ENCODE data around the gene HTN3. TPM values are rescaled to one million over a fixed set of nuclear protein-coding genes. Genes with fewer than 3 reads are reported as not detected.
"Not testable (repeated sequence)": the region's sequence is repeated elsewhere in the genome, so short reads cannot be mapped to it uniquely, and the experiment has no call there.

Gene HTN3
- not detected for total RNA-seq

DNA sequence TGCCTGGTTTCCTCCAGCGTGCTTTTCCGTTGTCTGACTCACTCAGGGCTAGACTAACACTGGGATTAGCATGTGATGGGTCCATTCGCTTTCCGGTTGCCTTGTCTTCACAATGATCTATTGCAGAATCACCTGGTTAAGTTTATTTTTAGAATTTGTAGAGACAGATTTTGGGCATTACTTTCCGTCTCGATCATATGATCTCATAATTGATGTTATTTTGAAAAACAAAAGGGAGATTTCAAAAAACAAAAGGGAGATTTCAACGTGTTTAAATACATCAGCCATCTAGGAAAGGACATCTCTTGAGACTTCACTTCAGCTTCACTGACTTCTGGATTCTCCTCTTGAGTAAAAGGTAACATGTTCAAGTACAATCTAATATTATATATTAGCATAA lies at the start of gene HTN3:
TSS of gene HTN3 (plus strand) at position 301 of the 400 bp plus-strand sequence. CDS start 2,282 bp downstream, outside the sequence.
- POLR2A ChIA-PET; CTCF ChIA-PET; intact Hi-C loops (cut with DNase I, micrococcal nuclease): not testable (repeated sequence)

DNA sequence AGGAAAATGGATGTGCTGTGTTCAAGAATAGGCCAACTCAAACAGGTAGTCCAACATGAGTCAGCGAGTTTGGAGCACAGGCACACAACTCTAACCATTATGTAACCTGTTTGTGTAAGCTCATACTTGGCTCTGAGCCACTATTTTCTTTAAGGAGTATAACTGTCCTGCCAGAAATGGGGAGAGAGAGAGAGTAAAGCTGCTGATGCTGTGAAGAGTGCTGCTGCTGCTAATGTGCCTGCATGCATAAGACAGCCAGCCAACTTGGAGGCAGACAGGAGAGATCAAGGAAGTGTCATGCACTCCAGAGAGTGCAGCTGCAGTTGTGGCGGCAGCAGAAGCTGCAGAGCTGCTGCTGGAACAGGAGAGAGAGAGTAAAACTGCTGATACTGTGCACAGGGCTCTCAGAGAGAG lies 44.2 kb upstream of the HTN3 start:
- no peaks in the 10 kb centered on the region for H3K27me3 Mint-ChIP-seq
- no peaks in the 10 kb centered on the region for H3K4me1 Mint-ChIP-seq
- H3K9me3 Mint-ChIP-seq (ENCODE audit: low read depth), result no peaks in the 10 kb centered on the region
- POLR2A ChIA-PET, result no interaction called here
- no peak overlapping the region for H3K4me3 Mint-ChIP-seq
- no peak for DNase-seq
- no peak overlapping the region for H3K27ac Mint-ChIP-seq
- no peak for ATAC-seq
- intact Hi-C loops (cut with DNase I, micrococcal nuclease), result no loop called here
- CTCF ChIA-PET, result no interaction called here
- no peaks in the 10 kb centered on the region for H3K36me3 Mint-ChIP-seq (ENCODE audit: low read depth)

More for the DNA sequence above, at the start of gene HTN3:
- DNase-seq; H3K27ac Mint-ChIP-seq; H3K27me3 Mint-ChIP-seq; H3K4me1 Mint-ChIP-seq; ATAC-seq; H3K36me3 Mint-ChIP-seq (ENCODE audit: low read depth); H3K9me3 Mint-ChIP-seq (ENCODE audit: low read depth); H3K4me3 Mint-ChIP-seq: not testable (repeated sequence)

DNA sequence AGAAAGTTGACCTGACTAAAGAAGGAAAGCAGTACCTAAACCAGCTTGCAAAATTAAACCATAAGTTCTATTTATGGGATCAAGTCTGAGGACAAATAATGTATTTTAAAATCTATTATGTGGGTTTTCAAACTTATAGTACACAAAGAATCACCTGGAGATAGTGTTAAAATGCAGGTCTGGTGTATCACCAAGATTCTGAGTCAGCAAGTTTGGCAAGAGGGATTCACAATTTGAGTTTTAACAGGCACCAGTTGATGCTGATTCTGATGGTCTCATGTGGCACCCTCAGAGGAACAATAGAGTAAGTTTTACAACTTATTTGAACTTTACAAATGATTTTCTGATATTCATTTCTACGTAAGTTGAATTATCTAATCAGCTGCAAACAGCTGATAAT lies 41.6 kb upstream of the HTN3 start:
- DNase-seq (no peak), ATAC-seq (no peak)
- intact Hi-C loops (cut with DNase I, micrococcal nuclease), result no loop called here
- POLR2A ChIA-PET, result no interaction called here
- Mint-ChIP-seq H3K4me1 (no peaks in the 10 kb centered on the region), H3K4me3 (no peak overlapping the region), H3K9me3 (ENCODE audit: low read depth) (no peaks in the 10 kb centered on the region), H3K27me3 (no peaks in the 10 kb centered on the region), H3K36me3 (ENCODE audit: low read depth) (no peaks in the 10 kb centered on the region), H3K27ac (no peak overlapping the region)
- CTCF ChIA-PET, result no interaction called here

DNA sequence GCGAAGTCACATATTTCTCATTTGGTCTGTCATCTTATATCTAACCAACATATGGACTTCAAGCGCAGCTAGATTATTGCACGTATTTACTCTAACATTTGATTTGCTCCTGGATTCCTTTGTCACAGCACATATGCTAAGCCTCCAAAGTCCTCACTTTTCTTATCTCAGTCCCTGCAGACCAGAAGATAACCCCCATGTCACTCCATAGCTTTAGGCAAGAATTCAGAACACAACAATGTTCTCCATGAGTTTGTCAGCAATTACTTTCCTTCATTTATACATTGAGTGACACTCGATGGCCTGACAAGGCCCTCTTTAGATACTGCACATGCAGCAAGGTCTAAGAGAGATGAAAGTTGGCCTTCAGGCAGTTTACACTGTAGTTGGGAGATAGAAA lies 37.2 kb upstream of the HTN3 start:
- Mint-ChIP-seq H3K27me3 (no peaks in the 10 kb centered on the region), H3K4me1 (no peaks in the 10 kb centered on the region), H3K27ac (no peak overlapping the region), H3K9me3 (ENCODE audit: low read depth) (no peaks in the 10 kb centered on the region), H3K4me3 (no peak overlapping the region), H3K36me3 (ENCODE audit: low read depth) (no peaks in the 10 kb centered on the region)
- ChIA-PET POLR2A (no interaction called here), CTCF (no interaction called here)
- no peak for ATAC-seq
- intact Hi-C loops (cut with DNase I, micrococcal nuclease), result no loop called here
- DNase-seq, result no peak

DNA sequence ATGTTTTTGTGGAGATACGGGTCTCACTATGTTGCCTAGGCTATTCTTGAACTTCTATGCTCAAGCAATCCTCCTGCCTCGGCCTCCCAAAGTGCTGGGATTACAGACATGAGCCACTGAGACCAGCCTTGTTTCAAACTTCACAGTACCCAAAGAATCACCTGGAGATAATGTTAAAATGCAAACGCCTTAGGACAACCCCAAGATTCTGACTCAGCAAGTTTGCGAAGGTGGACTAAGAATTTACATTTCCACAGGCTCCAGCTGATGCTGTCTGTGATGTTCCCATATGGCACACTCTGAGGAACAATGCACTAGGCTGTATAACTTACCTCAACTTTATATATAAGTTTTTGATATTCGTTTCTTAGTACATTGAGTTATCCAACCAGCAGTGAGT lies 33.5 kb upstream of the HTN3 start:
- intact Hi-C loops (cut with DNase I, micrococcal nuclease), result no loop called here
- CTCF ChIA-PET, result no interaction called here
- Mint-ChIP-seq H3K27ac (no peak overlapping the region), H3K36me3 (ENCODE audit: low read depth) (no peaks in the 10 kb centered on the region), H3K4me1 (no peaks in the 10 kb centered on the region), H3K9me3 (ENCODE audit: low read depth) (no peaks in the 10 kb centered on the region), H3K4me3 (no peak overlapping the region), H3K27me3 (no peaks in the 10 kb centered on the region)
- no peak for ATAC-seq
- DNase-seq, result no peak
- POLR2A ChIA-PET, result no interaction called here

DNA sequence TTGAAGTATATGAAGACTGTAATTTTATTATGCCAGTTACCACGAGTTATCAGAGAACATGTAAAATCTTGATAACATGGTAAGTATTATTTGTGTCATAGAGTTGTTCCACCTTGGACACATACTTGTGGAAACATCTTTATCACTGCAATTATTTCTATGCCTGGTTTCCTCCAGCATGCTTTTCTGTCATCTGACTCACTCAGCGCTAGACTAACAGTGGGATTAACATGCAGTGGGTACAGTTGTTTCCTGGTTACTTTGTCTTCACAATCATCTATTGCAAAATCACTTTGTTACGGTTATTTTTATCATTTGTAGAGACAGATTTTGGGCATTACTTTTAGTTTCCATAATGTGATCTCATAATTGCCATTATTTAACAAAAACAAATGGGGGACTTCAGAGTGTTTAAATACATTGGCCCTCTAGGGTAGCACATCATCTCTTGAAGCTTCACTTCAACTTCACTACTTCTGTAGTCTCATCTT lies 32.7 kb upstream of the HTN3 start, which contains the start of gene STATH:
TSS of gene STATH (plus strand) at position 441 of the 491 bp plus-strand sequence. CDS start 2,472 bp downstream, outside the sequence.
- no peaks in the 10 kb centered on the region for H3K36me3 Mint-ChIP-seq (ENCODE audit: low read depth)
- intact Hi-C loops (cut with DNase I, micrococcal nuclease), result no loop called here
- ATAC-seq, result no peak
- H3K27ac Mint-ChIP-seq, result no peak within 1 kb of the TSS
- H3K4me1 Mint-ChIP-seq, result no peaks in the 10 kb centered on the region
- ChIA-PET POLR2A (no interaction called here), CTCF (no interaction called here)
- H3K4me3 Mint-ChIP-seq, result no peak within 1 kb of the TSS
- H3K27me3 Mint-ChIP-seq, result no peaks in the 10 kb centered on the region
- H3K9me3 Mint-ChIP-seq (ENCODE audit: low read depth), result no peaks in the 10 kb centered on the region
- no peak for DNase-seq

DNA sequence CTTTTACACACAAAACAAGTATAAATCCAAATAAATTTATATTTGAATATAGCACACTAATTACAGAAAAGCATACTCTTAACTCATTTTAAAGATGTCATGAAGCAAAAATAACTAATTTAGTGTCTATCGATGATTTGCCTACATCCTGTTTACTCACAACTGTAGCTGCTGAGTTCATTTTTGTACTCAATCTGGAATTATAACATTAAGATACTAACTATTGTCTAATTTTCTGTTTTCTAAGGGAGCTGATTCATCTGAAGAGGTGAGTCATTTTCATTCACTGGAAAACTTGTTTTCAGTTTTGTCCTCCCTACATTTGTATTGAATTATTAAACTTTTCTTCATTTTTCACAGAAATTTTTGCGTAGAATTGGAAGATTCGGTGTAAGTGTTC lies 28.8 kb upstream of the HTN3 start:
- Mint-ChIP-seq H3K4me3 (no peak overlapping the region), H3K36me3 (ENCODE audit: low read depth) (no peaks in the 10 kb centered on the region), H3K9me3 (ENCODE audit: low read depth) (no peaks in the 10 kb centered on the region), H3K27ac (no peak overlapping the region), H3K4me1 (no peaks in the 10 kb centered on the region), H3K27me3 (no peaks in the 10 kb centered on the region)
- ChIA-PET POLR2A (no interaction called here), CTCF (no interaction called here)
- DNase-seq (no peak), ATAC-seq (no peak)
- intact Hi-C loops (cut with DNase I, micrococcal nuclease), result no loop called here

DNA sequence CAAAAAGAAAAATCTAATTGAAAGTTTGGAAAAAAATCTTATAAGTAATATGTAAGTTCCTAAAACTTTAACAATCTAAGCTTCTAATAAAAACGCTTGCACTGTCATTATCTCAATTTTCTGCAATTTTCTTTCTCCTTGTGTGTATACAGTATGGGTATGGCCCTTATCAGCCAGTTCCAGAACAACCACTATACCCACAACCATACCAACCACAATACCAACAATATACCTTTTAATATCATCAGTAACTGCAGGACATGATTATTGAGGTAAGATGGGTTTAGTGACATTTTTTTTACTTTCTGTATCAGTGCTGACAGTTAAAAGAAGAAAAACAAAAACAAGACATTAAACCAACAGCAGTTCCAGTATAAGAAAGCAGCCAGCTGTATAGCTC lies 27.5 kb upstream of the HTN3 start:
- ChIA-PET CTCF (no interaction called here), POLR2A (no interaction called here)
- Mint-ChIP-seq H3K4me1 (no peaks in the 10 kb centered on the region), H3K27me3 (no peaks in the 10 kb centered on the region), H3K4me3 (no peak overlapping the region), H3K27ac (no peak overlapping the region), H3K36me3 (ENCODE audit: low read depth) (no peaks in the 10 kb centered on the region), H3K9me3 (ENCODE audit: low read depth) (no peaks in the 10 kb centered on the region)
- DNase-seq, result no peak
- ATAC-seq, result no peak
- intact Hi-C loops (cut with DNase I, micrococcal nuclease), result no loop called here

DNA sequence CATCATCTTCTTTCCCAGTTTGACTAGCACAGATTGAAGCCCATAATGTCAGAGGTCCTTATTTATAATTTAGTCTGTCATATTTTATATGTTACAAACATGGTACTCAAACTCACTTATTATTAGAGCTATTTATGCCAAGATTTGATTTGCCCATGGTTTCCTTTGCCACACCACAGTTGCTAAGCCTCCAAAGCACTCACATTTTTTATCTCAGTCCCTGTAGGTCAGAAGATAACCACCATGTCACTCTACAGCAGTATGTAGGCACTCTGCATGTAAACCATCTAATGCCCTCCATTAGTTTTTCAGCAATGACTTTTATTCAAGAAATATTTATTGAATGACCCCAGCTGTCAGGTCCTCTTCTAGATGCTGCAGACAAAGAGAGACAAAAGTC lies 25.8 kb upstream of the HTN3 start:
- intact Hi-C loops (cut with DNase I, micrococcal nuclease), result no loop called here
- H3K27ac Mint-ChIP-seq, result no peak overlapping the region

DNA sequence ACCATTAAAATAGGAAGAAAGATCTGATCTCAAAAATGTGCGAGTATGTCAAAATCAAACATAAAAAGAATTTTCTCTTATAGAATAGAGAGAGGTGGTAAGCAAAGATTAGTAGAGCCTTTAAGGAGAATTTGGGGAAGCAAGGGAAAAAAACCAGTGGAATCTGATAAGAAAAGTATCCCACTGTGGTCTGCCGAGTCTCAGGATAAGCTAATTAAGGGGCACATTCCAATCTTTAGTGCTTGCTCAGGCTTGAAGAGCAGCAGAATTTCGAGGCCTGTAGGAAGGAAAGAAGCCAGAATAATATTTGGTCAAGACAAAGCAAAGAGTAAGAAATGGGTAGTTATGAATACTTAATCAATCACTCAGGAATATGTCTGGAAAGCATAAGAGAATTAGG lies 19.5 kb upstream of the HTN3 start:
- CTCF ChIA-PET, result no interaction called here
- DNase-seq (no peak), ATAC-seq (no peak)
- intact Hi-C loops (cut with DNase I, micrococcal nuclease), result no loop called here
- POLR2A ChIA-PET, result no interaction called here
- H3K27me3 Mint-ChIP-seq, result peaks cover 2% of the 10 kb centered on the region
- no peaks in the 10 kb centered on the region for H3K9me3 Mint-ChIP-seq (ENCODE audit: low read depth)
- no peaks in the 10 kb centered on the region for H3K36me3 Mint-ChIP-seq (ENCODE audit: low read depth)
- no peak overlapping the region for H3K4me3 Mint-ChIP-seq
- no peak overlapping the region for H3K27ac Mint-ChIP-seq
- H3K4me1 Mint-ChIP-seq, result no peaks in the 10 kb centered on the region

More for the DNA sequence above, 25.8 kb upstream of the HTN3 start:
- Mint-ChIP-seq H3K4me1 (no peaks in the 10 kb centered on the region), H3K27me3 (peaks cover 2% of the 10 kb centered on the region), H3K9me3 (ENCODE audit: low read depth) (no peaks in the 10 kb centered on the region), H3K4me3 (no peak overlapping the region), H3K36me3 (ENCODE audit: low read depth) (no peaks in the 10 kb centered on the region)
- ChIA-PET POLR2A (no interaction called here), CTCF (interaction anchor here (0.6 kb wide), 1 partner anchor 510 kb away, joined by 3 read pairs; no protein-coding TSS in a partner anchor)
- DNase-seq (no peak), ATAC-seq (no peak)

DNA sequence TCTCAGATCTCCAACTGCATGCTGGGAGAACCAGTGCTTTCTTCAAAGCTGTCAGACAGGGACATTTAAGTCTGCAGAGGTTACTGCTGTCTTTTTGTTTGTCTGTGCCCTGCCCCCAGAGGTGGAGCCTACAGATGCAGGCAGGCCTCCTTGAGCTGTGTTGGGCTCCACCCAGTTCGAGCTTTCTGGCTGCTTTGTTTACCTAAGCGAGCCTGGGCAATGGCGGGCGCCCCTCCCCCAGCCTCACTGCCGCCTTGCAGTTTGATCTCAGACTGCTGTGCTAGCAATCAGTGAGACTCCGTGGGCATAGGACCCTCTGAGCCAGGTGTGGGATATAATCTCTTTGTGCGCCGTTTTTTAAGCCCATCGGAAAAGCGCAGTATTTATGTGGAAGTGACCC lies 9.3 kb upstream of the HTN3 start:
- H3K27me3 Mint-ChIP-seq; POLR2A ChIA-PET; H3K4me1 Mint-ChIP-seq; H3K27ac Mint-ChIP-seq; ATAC-seq; CTCF ChIA-PET; intact Hi-C loops (cut with DNase I, micrococcal nuclease); H3K36me3 Mint-ChIP-seq (ENCODE audit: low read depth); H3K9me3 Mint-ChIP-seq (ENCODE audit: low read depth); H3K4me3 Mint-ChIP-seq; DNase-seq: not testable (repeated sequence)

DNA sequence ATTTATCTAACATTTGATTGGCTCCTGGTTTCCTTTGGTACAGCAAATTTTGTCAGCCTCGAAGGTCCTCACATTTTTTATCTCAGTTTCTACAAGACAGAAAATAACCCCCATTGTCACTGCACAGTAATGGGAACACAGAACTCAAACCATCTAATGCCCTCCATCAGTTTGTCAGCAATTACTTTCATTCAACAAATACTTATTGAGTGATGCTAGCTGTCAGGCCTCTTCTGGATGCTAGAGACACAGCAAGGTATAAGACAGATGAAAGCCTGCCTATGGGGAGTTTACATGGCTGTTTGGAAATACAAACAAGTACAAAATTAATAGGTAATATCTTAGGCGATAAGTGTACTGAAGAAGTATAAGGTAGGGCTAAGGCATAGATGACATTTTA lies 5.0 kb upstream of the HTN3 start:
- no peak for ATAC-seq
- Mint-ChIP-seq H3K4me3 (no peak overlapping the region), H3K9me3 (ENCODE audit: low read depth) (no peaks in the 10 kb centered on the region), H3K4me1 (no peaks in the 10 kb centered on the region), H3K27ac (no peak overlapping the region), H3K27me3 (no peaks in the 10 kb centered on the region), H3K36me3 (ENCODE audit: low read depth) (no peaks in the 10 kb centered on the region)
- POLR2A ChIA-PET, result no interaction called here
- CTCF ChIA-PET, result no interaction called here
- no peak for DNase-seq
- intact Hi-C loops (cut with DNase I, micrococcal nuclease), result no loop called here

DNA sequence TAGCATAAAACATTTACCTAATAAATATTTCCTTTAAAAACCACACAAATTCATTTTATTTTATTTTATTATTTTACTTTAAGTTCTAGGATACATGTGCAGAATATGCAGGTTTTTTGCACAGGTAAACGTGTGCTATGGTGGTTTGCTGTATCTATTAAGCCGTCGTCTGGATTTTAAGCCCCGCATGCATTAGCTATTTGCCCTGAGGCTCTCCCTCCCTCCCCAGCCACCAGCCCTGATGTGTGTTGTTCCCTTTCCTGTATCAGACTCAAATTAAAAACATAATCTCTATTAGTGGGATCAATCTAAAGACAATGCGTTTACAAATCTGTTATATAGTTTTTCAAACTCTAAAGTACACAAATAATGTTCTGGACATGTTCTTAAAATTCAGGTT lies 1.2 kb upstream of the HTN3 start:
- no peaks in the 10 kb centered on the region for H3K9me3 Mint-ChIP-seq (ENCODE audit: low read depth)
- H3K27me3 Mint-ChIP-seq, result no peaks in the 10 kb centered on the region
- H3K4me1 Mint-ChIP-seq, result no peaks in the 10 kb centered on the region
- ChIA-PET POLR2A (no interaction called here), CTCF (no interaction called here)
- no peak overlapping the region for H3K4me3 Mint-ChIP-seq
- ATAC-seq, result no peak
- no peaks in the 10 kb centered on the region for H3K36me3 Mint-ChIP-seq (ENCODE audit: low read depth)
- no peak for DNase-seq
- intact Hi-C loops (cut with DNase I, micrococcal nuclease), result no loop called here
- no peak overlapping the region for H3K27ac Mint-ChIP-seq
